HG03565 (cell line): ENCODE data around the gene CDH16.
"Not testable (repeated sequence)": the region's sequence is repeated elsewhere in the genome, so short reads cannot be mapped to it uniquely, and the experiment has no call there.

Experiments used
- ATAC-seq: cut with Tn5 transposase; IDR thresholded peaks from one replicate; pipeline ENCODE4 v1.9.1; 2021; ENCODE audit warnings: mild to moderate bottlenecking, moderate library complexity; ENCODE audit not compliant: unreplicated experiment

Gene CDH16

GRCh38 chr16:66899310-66899944 lies 19.3 kb downstream of the CDH16 start:
- no peak for ATAC-seq

- no peak for ATAC-seq
Observed at GRCh38 chr16:66898933-66899309, 19.8 kb downstream of the CDH16 start.

GRCh38 chr16:66898207-66898606 lies 20.5 kb downstream of the CDH16 start:
- ATAC-seq = no peak

GRCh38 chr16:66896682-66897081 lies 22.0 kb downstream of the CDH16 start:
- ATAC-seq = not testable (repeated sequence)

DNA sequence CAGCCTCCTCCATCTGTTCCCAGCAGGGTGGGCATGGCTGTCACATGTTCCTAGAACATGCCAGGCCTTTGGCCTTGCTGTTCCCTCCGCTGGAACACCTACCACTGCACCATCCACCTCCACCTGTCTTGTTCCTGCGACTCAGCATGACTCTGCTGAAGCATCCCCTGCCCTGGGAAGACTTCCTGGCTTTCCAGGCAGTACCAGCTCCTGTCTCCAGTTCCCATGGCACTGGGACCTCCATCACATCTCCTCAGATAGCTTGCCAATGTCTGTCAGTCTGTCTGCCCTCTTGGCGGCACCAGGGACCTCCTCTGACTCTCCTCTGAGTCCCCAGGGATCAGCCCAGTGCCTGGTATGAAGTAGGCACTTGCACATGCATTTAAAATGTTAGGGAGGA lies 22.7 kb downstream of the CDH16 start:
- ATAC-seq = no peak

GRCh38 chr16:66895689-66895979 lies 23.1 kb downstream of the CDH16 start:
- ATAC-seq = no peak

DNA sequence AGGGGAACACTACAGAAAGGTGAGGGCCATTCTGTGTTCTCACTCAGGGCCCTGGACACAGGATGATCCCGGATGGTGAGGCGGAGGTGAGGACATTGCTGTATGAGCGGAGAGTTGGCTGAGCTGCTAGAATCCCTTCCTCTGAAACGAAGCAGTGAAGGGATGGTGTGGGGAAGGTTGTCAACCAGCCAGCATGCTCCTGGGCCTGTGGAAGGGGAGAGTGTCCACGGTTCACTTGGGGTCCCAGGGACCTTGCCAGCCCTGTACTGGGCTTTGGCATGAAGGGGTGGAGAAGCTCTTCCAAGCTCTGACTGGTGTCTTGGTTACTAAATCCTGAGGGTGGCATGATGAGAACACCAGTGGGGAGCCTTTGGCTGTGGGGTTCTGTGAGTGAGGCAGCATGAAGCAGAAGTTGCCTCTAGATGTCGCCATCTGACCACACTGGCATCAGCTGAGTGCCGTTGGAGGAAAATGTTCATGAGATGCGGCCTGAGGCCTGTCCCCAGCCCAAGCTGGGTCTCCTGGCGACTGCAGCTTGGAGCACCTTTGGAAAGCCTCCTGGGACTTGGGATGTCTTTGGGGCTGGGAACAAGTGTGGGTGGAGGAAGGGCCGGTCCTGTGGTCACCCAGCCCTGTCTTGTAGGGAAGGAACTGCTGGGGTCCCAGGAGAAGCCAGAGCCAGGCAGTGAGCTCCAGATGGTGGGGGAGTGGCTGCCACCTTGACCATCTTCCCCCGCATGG lies 23.6 kb downstream of the CDH16 start:
- ATAC-seq = no peak

DNA sequence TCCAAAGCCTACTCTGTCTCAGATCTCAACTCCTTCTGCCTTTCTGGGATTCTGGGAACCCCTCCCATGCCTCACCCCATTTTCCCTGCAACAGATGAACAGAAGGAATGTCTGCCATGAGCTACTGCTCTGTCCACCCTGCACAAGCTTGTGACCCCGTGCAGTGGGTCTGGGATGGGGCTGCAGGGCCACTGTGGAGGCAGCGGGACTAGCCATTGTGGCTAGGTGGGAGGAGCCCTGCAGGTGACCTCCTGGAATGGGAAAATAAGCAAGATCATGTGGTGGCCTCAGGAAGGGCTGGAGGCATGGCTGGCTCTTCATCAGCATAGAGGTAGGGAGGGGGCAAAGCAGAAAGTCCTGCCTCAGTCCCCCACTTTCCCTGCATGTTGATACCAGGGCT lies 24.6 kb downstream of the CDH16 start:
- no peak for ATAC-seq

- no peak for ATAC-seq
Observed at GRCh38 chr16:66891797-66892196, 26.9 kb downstream of the CDH16 start.

- ATAC-seq = no peak
Observed at GRCh38 chr16:66891360-66891759, 27.3 kb downstream of the CDH16 start.

DNA sequence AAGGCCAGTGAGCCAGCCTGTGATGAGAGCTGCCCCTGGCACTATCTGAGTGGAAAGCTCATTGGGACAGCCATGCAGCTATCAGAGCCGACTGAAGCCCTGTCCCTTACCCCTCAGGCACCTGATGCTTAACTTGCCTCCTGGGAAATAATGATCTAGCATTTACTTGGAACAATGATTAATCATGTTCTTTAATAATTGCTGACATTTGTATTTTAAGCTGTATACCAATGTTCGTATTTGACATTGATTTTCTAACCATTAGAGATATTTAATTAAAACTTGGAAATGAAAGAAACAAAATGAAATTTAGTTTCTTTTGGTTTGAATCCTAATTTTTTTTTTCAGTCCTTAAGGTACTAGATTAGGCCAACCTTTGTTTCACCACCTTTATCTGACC lies 27.9 kb downstream of the CDH16 start:
- ATAC-seq = no peak

DNA sequence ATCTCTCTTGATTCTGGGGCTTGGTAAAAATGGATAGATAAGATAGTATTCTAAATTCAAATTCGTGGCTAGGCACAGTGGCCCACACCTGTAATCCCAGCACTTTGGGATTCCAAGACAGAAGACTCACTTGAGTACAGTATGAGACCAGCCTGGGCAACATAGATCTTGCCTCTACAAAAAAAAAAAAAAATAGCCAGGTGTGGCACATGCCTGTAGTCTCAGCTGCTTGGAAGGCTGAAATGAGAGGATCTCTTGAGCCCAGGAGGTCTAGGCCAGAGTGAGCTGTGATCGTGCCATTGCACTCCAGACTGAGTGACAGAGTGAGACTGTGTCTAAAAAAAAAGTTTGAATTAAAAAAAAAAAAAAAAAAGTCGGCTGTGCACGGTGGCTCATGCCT lies 29.1 kb downstream of the CDH16 start:
- ATAC-seq = no peak

DNA sequence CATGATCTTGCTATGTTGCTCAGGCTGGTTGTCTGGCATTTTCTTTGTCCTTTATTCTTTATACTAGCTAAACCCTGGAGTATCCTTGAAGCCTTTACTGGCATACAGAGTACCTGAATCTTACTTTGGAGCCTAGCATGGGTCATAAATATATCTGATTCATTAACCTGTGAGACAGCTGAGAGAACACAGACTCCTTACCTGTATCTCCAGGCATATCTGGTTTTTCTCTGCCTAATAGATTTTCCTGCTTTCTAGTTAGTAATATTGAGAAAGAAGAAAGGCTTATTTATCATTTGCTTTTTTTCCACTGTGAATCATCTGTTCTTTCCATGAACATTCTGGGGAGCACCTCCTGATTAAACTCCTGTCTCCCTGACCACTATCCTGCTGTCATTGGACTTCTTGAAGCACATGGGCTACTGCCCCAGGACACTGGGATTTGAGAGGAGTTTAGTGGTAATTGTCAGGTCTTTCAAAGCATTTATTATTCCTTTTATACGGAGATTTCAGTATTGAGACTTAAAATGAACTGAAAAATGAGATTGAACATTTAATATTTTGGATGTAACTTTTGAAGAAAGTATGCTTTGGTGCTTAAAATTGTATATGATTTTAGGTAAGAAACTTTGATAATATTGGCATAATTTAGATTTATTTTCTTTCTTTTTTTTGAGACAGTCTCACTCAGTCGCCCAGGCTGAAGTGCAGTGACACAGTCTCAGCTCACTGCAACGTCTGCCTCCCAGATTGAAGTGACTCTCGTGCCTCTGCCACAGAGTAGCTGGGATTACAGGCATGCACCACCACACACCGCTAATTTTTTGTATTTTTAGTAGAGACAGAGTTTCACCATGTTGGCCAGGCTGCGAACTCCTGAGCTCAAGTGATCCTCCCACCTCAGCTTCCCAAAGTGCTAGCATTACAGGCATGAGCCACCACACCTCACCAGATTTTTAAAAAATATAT lies 29.8 kb downstream of the CDH16 start:
- ATAC-seq = no peak

- no peak for ATAC-seq
Observed at GRCh38 chr16:66886914-66887313, 31.8 kb downstream of the CDH16 start.

DNA sequence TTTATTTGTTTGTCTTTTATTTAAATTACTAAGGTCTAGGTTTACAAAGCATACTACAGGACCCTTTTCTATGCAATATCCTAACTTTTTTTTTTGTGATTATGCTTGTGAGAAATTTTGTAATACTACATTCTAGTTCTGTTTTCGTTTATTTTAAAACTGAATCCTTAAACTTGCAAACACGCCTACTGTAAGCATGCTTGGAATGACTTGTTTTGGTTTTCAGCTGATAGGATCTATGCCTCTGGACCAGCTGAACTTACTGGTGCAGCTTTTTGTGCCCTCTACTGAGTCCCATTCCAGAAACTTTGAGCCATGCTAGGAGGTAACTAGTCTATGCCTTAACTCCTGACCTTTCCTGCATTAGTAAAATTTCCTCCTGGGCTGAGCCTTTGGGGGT lies 32.4 kb downstream of the CDH16 start:
- no peak for ATAC-seq

- no peak for ATAC-seq
Observed at GRCh38 chr16:66885491-66885890, 33.2 kb downstream of the CDH16 start.

GRCh38 chr16:66882702-66883101 lies 36.0 kb downstream of the CDH16 start:
- no peak for ATAC-seq

- no peak for ATAC-seq
Observed at GRCh38 chr16:66881964-66882508, 36.6 kb downstream of the CDH16 start.

GRCh38 chr16:66881560-66881959 lies 37.1 kb downstream of the CDH16 start:
- ATAC-seq = no peak

GRCh38 chr16:66881014-66881417 lies 37.7 kb downstream of the CDH16 start:
- no peak for ATAC-seq

GRCh38 chr16:66880288-66881013 lies 38.2 kb downstream of the CDH16 start, which contains the start of gene PDP2:
PDP2 (plus strand) TSS chr16:66880515; CDS start chr16:66884285, 3,770 bp downstream.
- ATAC-seq = peak; percentile 86
